ENCODE data around the gene LRRC23.

- TF ChIP-seq EZH2 (IDR thresholded peaks at IDR 0.05; ENCODE audit: insufficient read depth, poor library complexity, severe bottlenecking): no peak
- no peak for TF ChIP-seq EZH2phosphoT487 (IDR thresholded peaks at IDR 0.05; ENCODE audit: insufficient read depth, low read depth)
Observed at GRCh38 chr12:6943722-6944380, 39.2 kb downstream of the LRRC23 start, which contains the start of the genes C12orf57 and RNU7-1.

Measured in GM23248 (cell line).